Measurements from ENCODE around the gene NFKB1. TPM values are rescaled to one million over a fixed set of nuclear protein-coding genes. Genes with fewer than 3 reads are reported as not detected.

Gene NFKB1
- polyA plus RNA-seq, 1 donor (not counting 4 experiments of a cell fraction or from before 2014, with no cell fraction given): 21.8 TPM

GRCh38 chr4:102589743-102590142 is 88.6 kb downstream of the NFKB1 start:
- Histone ChIP-seq H4K20me1 (ENCODE audit: control insufficient read depth, extremely low read depth, insufficient read depth, low read length) (no peaks in the 10 kb centered on the region), H3K27me3 (ENCODE audit: control insufficient read depth, extremely low read depth, insufficient read depth, low read length) (no peaks in the 10 kb centered on the region), H2AFZ (ENCODE audit: control insufficient read depth, low read length) (no peak overlapping the region), H3K4me2 (ENCODE audit: control insufficient read depth, extremely low read depth, insufficient read depth, low read depth, low read length) (no peak overlapping the region), H3K9me3 (ENCODE audit: control insufficient read depth, low read depth, low read length) (no peaks in the 10 kb centered on the region), H3K36me3 (ENCODE audit: control insufficient read depth in 2 of 2, extremely low read depth in 1 of 2, insufficient read depth in 2 of 2, low read length in 2 of 2) (peaks cover 6 to 10% of the 10 kb centered on the region in 2 experiments), H3K79me2 (ENCODE audit: control insufficient read depth, insufficient read depth, low read length) (no peaks in the 10 kb centered on the region), H3K9me1 (ENCODE audit: control insufficient read depth, extremely low read depth, insufficient read depth, low read length) (no peaks in the 10 kb centered on the region), H3K27ac (ENCODE audit: control insufficient read depth, insufficient read depth, low read length) (no peak overlapping the region), H3K4me1 (ENCODE audit: control insufficient read depth, extremely low read depth, insufficient read depth, low read length) (peaks cover 23% of the 10 kb centered on the region), H3K9ac (ENCODE audit: control insufficient read depth, extremely low read depth, insufficient read depth, low read length) (no peak overlapping the region), H3K4me3 (ENCODE audit: control insufficient read depth in 2 of 3, extremely low read depth in 1 of 3, insufficient read depth in 2 of 3, low read depth in 1 of 3, low read length in 3 of 3) (no peak overlapping the region)
- dilution Hi-C loops (cut with MboI; ENCODE audit: extremely low pct_ligation_motif_present, low sequenced_read_pairs): no loop called here
- DNase-seq (ENCODE audit: low read depth, low spot score) (no peak), FAIRE-seq (no peak)
- TF ChIP-seq EZH2 (IDR thresholded peaks at IDR 0.05; ENCODE audit: low read length) (no peak), CTCF (optimal IDR thresholded peaks at IDR 0.05 in 1 of 3, IDR thresholded peaks at IDR 0.05 in 1 of 3, conservative IDR thresholded peaks at IDR 0.05 in 1 of 3; ENCODE audit: extremely low read depth in 1 of 3, insufficient read depth in 2 of 3, low read length in 3 of 3) (no peak)

- dilution Hi-C loops (cut with MboI; ENCODE audit: extremely low pct_ligation_motif_present, low sequenced_read_pairs): no loop called here
- Histone ChIP-seq H3K27me3 (ENCODE audit: control insufficient read depth, extremely low read depth, insufficient read depth, low read length) (no peaks in the 10 kb centered on the region), H3K4me2 (ENCODE audit: control insufficient read depth, extremely low read depth, insufficient read depth, low read depth, low read length) (no peak overlapping the region), H3K4me3 (ENCODE audit: control insufficient read depth in 2 of 3, extremely low read depth in 1 of 3, insufficient read depth in 2 of 3, low read depth in 1 of 3, low read length in 3 of 3) (no peak overlapping the region), H3K36me3 (ENCODE audit: control insufficient read depth in 2 of 2, extremely low read depth in 1 of 2, insufficient read depth in 2 of 2, low read length in 2 of 2) (peaks cover 10 to 12% of the 10 kb centered on the region in 2 experiments), H3K4me1 (ENCODE audit: control insufficient read depth, extremely low read depth, insufficient read depth, low read length) (peaks cover 4% of the 10 kb centered on the region), H3K9me3 (ENCODE audit: control insufficient read depth, low read depth, low read length) (no peaks in the 10 kb centered on the region), H4K20me1 (ENCODE audit: control insufficient read depth, extremely low read depth, insufficient read depth, low read length) (no peaks in the 10 kb centered on the region), H3K27ac (ENCODE audit: control insufficient read depth, insufficient read depth, low read length) (no peak overlapping the region), H3K79me2 (ENCODE audit: control insufficient read depth, insufficient read depth, low read length) (no peaks in the 10 kb centered on the region), H3K9me1 (ENCODE audit: control insufficient read depth, extremely low read depth, insufficient read depth, low read length) (no peaks in the 10 kb centered on the region), H2AFZ (ENCODE audit: control insufficient read depth, low read length) (no peak overlapping the region), H3K9ac (ENCODE audit: control insufficient read depth, extremely low read depth, insufficient read depth, low read length) (no peak overlapping the region)
- DNase-seq (ENCODE audit: low read depth, low spot score) (no peak), FAIRE-seq (no peak)
- no peak for TF ChIP-seq EZH2 (IDR thresholded peaks at IDR 0.05; ENCODE audit: low read length)
- no peak for TF ChIP-seq CTCF (optimal IDR thresholded peaks at IDR 0.05 in 1 of 3, IDR thresholded peaks at IDR 0.05 in 1 of 3, conservative IDR thresholded peaks at IDR 0.05 in 1 of 3; ENCODE audit: extremely low read depth in 1 of 3, insufficient read depth in 2 of 3, low read length in 3 of 3)
Observed at GRCh38 chr4:102592256-102592655, 91.1 kb downstream of the NFKB1 start.

All from keratinocyte (primary cell).